ENCODE results near the gene TMEM237.

- TF ChIP-seq SIN3A (IDR thresholded peaks at IDR 0.05; ENCODE audit: borderline replicate concordance, insufficient read depth, low read depth, low read length) (no peak), CTCF (IDR thresholded peaks at IDR 0.05) (no peak), TCF7L2 (IDR thresholded peaks at IDR 0.05; ENCODE audit: low read depth, low read length) (no peak), REST (IDR thresholded peaks at IDR 0.05; ENCODE audit: insufficient read depth in 1 of 2, low read depth in 2 of 2, low read length in 1 of 2) (no peak), POLR2AphosphoS5 (IDR thresholded peaks at IDR 0.05; ENCODE audit: low read depth, low read length) (no peak)
Observed at GRCh38 chr2:201661366-201661765, 18.1 kb upstream of the TMEM237 start.

Measured in Panc1 (cell line).